HAP-1 (cell line): Measurements from ENCODE around the gene CCDC117.
"Not testable (repeated sequence)": the region's sequence is repeated elsewhere in the genome, so short reads cannot be mapped to it uniquely, and the experiment has no call there.

Source experiments
- DNase-seq, 2 experiments: peaks; one replicate each; pipeline ENCODE4 v3.0.0-alpha.2; 2016 to 2020; ENCODE audit warnings: low spot score in 2 of 2
- H3K27me3 ChIP-seq: fragments of 250-450 bp; sonication (Bioruptor Pico); 2 replicates; pipeline ENCODE4 v1.5.1; 2020; ENCODE audit warnings: low read depth, mild to moderate bottlenecking, moderate library complexity
- H3K36me3 ChIP-seq: fragments of 250-450 bp; sonication (Bioruptor Pico); replicated peaks from 2 replicates; pipeline ENCODE4 v1.5.1; 2020; ENCODE audit warnings: mild to moderate bottlenecking
- H3K4me1 ChIP-seq: fragments of 250-450 bp; sonication (Bioruptor Pico); 2 replicates; pipeline ENCODE4 v1.5.1; 2020; ENCODE audit warnings: mild to moderate bottlenecking
- H3K4me3 ChIP-seq: fragments of 250-450 bp; sonication (Bioruptor Pico); 2 replicates; pipeline ENCODE4 v1.5.1; 2020; ENCODE audit warnings: mild to moderate bottlenecking, moderate library complexity
- H3K9me3 ChIP-seq: fragments of 250-450 bp; sonication (Bioruptor Pico); 2 replicates; pipeline ENCODE4 v1.5.1; 2020; ENCODE audit warnings: mild to moderate bottlenecking, moderate library complexity
- in situ Hi-C: fragments of 300-500 bp; cut with MboI; formaldehyde crosslinking; loops from 3 replicates; pipeline ENCODE4 v1.14.3; 2020; ENCODE audit warnings: low sequenced_read_pairs, inconsistent platforms, mixed read lengths

The CCDC117 gene

GRCh38 chr22:28750471-28750881, 22.0 kb upstream of the CCDC117 start:
- DNase-seq: no peak
- Histone ChIP-seq H3K4me1 (no peaks in the 10 kb centered on the region), H3K4me3 (no peak overlapping the region), H3K36me3 (peaks cover 23% of the 10 kb centered on the region), H3K9me3 (no peaks in the 10 kb centered on the region), H3K27me3 (no peaks in the 10 kb centered on the region)
- in situ Hi-C loops: no loop called here

- H3K4me1 ChIP-seq, H3K36me3 ChIP-seq, DNase-seq, H3K27me3 ChIP-seq, H3K4me3 ChIP-seq, in situ Hi-C loops, H3K9me3 ChIP-seq: not testable (repeated sequence)
Observed at GRCh38 chr22:28754512-28754911, 18.0 kb upstream of the CCDC117 start.

- Histone ChIP-seq H3K36me3 (no peaks in the 10 kb centered on the region), H3K27me3 (no peaks in the 10 kb centered on the region), H3K4me1 (peaks cover 11% of the 10 kb centered on the region), H3K9me3 (no peaks in the 10 kb centered on the region), H3K4me3 (no peak overlapping the region)
- DNase-seq: peak; percentile 18 to 44
- in situ Hi-C loops: no loop called here
Observed at GRCh38 chr22:28759861-28760560, 12.5 kb upstream of the CCDC117 start.

GRCh38 chr22:28761449-28761755, 11.1 kb upstream of the CCDC117 start:
- Histone ChIP-seq H3K27me3 (no peaks in the 10 kb centered on the region), H3K4me1 (peaks cover 11% of the 10 kb centered on the region), H3K9me3 (no peaks in the 10 kb centered on the region), H3K36me3 (no peaks in the 10 kb centered on the region), H3K4me3 (no peak overlapping the region)
- no peak for DNase-seq
- in situ Hi-C loops: no loop called here

- H3K4me3 ChIP-seq, in situ Hi-C loops, DNase-seq, H3K36me3 ChIP-seq, H3K9me3 ChIP-seq, H3K27me3 ChIP-seq: not testable (repeated sequence)
- H3K4me1 ChIP-seq: peaks cover 11% of the 10 kb centered on the region
Observed at GRCh38 chr22:28762000-28762399, 10.5 kb upstream of the CCDC117 start.

GRCh38 chr22:28766628-28767027, 5.9 kb upstream of the CCDC117 start:
- Histone ChIP-seq H3K27me3 (no peaks in the 10 kb centered on the region), H3K36me3 (no peaks in the 10 kb centered on the region), H3K4me1 (no peaks in the 10 kb centered on the region), H3K4me3 (no peak overlapping the region), H3K9me3 (no peaks in the 10 kb centered on the region)
- no peak for DNase-seq
- in situ Hi-C loops: no loop called here

GRCh38 chr22:28768701-28769393, 3.6 kb upstream of the CCDC117 start:
- in situ Hi-C loops: no loop called here
- Histone ChIP-seq H3K4me3 (no peak overlapping the region), H3K36me3 (no peaks in the 10 kb centered on the region), H3K27me3 (no peaks in the 10 kb centered on the region), H3K9me3 (no peaks in the 10 kb centered on the region), H3K4me1 (no peaks in the 10 kb centered on the region)
- DNase-seq: no peak

- Histone ChIP-seq H3K4me3 (no peak overlapping the region), H3K36me3 (peaks cover 3% of the 10 kb centered on the region), H3K4me1 (no peaks in the 10 kb centered on the region), H3K27me3 (no peaks in the 10 kb centered on the region), H3K9me3 (no peaks in the 10 kb centered on the region)
- DNase-seq: no peak
- in situ Hi-C loops: no loop called here
Observed at GRCh38 chr22:28769394-28770085, 3.0 kb upstream of the CCDC117 start.

- H3K4me3 ChIP-seq: no peak overlapping the region
- no peaks in the 10 kb centered on the region for H3K27me3 ChIP-seq
- no peak for DNase-seq
- peaks cover 19% of the 10 kb centered on the region for H3K36me3 ChIP-seq
- H3K9me3 ChIP-seq: no peaks in the 10 kb centered on the region
- H3K4me1 ChIP-seq: no peaks in the 10 kb centered on the region
- in situ Hi-C loops: no loop called here
Observed at GRCh38 chr22:28771195-28771791, 1.2 kb upstream of the CCDC117 start.

- in situ Hi-C loops: no loop called here
- H3K9me3 ChIP-seq: no peaks in the 10 kb centered on the region
- DNase-seq: no peak
Observed at GRCh38 chr22:28773461-28773867, 969 bp downstream of the CCDC117 start.

GRCh38 chr22:28774378-28774777, 1.9 kb downstream of the CCDC117 start:
- no peaks in the 10 kb centered on the region for H3K4me1 ChIP-seq
- in situ Hi-C loops: no loop called here
- peaks cover 19% of the 10 kb centered on the region for H3K36me3 ChIP-seq
- no peaks in the 10 kb centered on the region for H3K9me3 ChIP-seq
- H3K4me3 ChIP-seq: no peak overlapping the region
- DNase-seq: no peak
- H3K27me3 ChIP-seq: no peaks in the 10 kb centered on the region

More at GRCh38 chr22:28773461-28773867, 969 bp downstream of the CCDC117 start:
- Histone ChIP-seq H3K27me3 (no peaks in the 10 kb centered on the region), H3K4me3 (peak overlapping the region; percentile 68), H3K4me1 (no peaks in the 10 kb centered on the region), H3K36me3 (peaks cover 19% of the 10 kb centered on the region)

GRCh38 chr22:28779833-28780232, 7.3 kb downstream of the CCDC117 start:
- in situ Hi-C loops: no loop called here
- Histone ChIP-seq H3K9me3 (no peaks in the 10 kb centered on the region), H3K36me3 (peaks cover 46% of the 10 kb centered on the region), H3K4me1 (no peaks in the 10 kb centered on the region), H3K27me3 (no peaks in the 10 kb centered on the region), H3K4me3 (no peak overlapping the region)
- DNase-seq: no peak

GRCh38 chr22:28780296-28780695, 7.8 kb downstream of the CCDC117 start:
- no peak for DNase-seq
- Histone ChIP-seq H3K4me3 (no peak overlapping the region), H3K36me3 (peaks cover 46% of the 10 kb centered on the region), H3K9me3 (no peaks in the 10 kb centered on the region), H3K4me1 (no peaks in the 10 kb centered on the region), H3K27me3 (no peaks in the 10 kb centered on the region)
- in situ Hi-C loops: no loop called here
